ES-I3 (cell line): ENCODE measurements around the gene KLHL1.

Source experiments
- H3K36me3 ChIP-seq: 2 replicates; pipeline ENCODE4 v1.6.1; 2013; ENCODE audit warnings: mild to moderate bottlenecking, low read length, control low read depth, moderate library complexity; ENCODE audit not compliant: insufficient read depth
- H3K4me1 ChIP-seq: 2 replicates; pipeline ENCODE4 v1.6.1; 2013; ENCODE audit warnings: mild to moderate bottlenecking, control low read depth, low read length; ENCODE audit not compliant: insufficient read depth
- H3K9ac ChIP-seq: 2 replicates; pipeline ENCODE4 v1.6.1; 2013; ENCODE audit warnings: low read depth, mild to moderate bottlenecking, low read length, moderate library complexity
- H3K9me3 ChIP-seq: 2 replicates; pipeline ENCODE4 v1.6.1; 2013; ENCODE audit warnings: mild to moderate bottlenecking, low read length, moderate library complexity; ENCODE audit not compliant: control insufficient read depth, insufficient read depth

Gene KLHL1

GRCh38 chr13:69755101-69755500, 353.2 kb downstream of the KLHL1 start:
- Histone ChIP-seq H3K9me3 (no peaks in the 10 kb centered on the region), H3K36me3 (no peaks in the 10 kb centered on the region), H3K9ac (no peak overlapping the region), H3K4me1 (no peaks in the 10 kb centered on the region)

- Histone ChIP-seq H3K9me3 (no peaks in the 10 kb centered on the region), H3K9ac (no peak overlapping the region), H3K36me3 (no peaks in the 10 kb centered on the region), H3K4me1 (no peaks in the 10 kb centered on the region)
These were observed 357.0 kb downstream of the KLHL1 start for GRCh38 chr13:69751259-69751658.

- no peaks in the 10 kb centered on the region for H3K4me1 ChIP-seq
- no peaks in the 10 kb centered on the region for H3K9me3 ChIP-seq
- no peak overlapping the region for H3K9ac ChIP-seq
- H3K36me3 ChIP-seq: no peaks in the 10 kb centered on the region
These were observed 370.9 kb downstream of the KLHL1 start for GRCh38 chr13:69737129-69737935.

- Histone ChIP-seq H3K4me1 (no peaks in the 10 kb centered on the region), H3K9me3 (no peaks in the 10 kb centered on the region), H3K9ac (no peak overlapping the region), H3K36me3 (no peaks in the 10 kb centered on the region)
These were observed 386.6 kb downstream of the KLHL1 start for GRCh38 chr13:69721631-69722030.

GRCh38 chr13:69720278-69720983, 387.8 kb downstream of the KLHL1 start:
- Histone ChIP-seq H3K36me3 (no peaks in the 10 kb centered on the region), H3K9ac (no peak overlapping the region), H3K4me1 (no peaks in the 10 kb centered on the region), H3K9me3 (no peaks in the 10 kb centered on the region)

- Histone ChIP-seq H3K9ac (no peak overlapping the region), H3K4me1 (no peaks in the 10 kb centered on the region), H3K36me3 (no peaks in the 10 kb centered on the region), H3K9me3 (no peaks in the 10 kb centered on the region)
These were observed 401.4 kb downstream of the KLHL1 start for GRCh38 chr13:69706807-69707206.

- Histone ChIP-seq H3K9ac (no peak overlapping the region), H3K4me1 (no peaks in the 10 kb centered on the region), H3K36me3 (no peaks in the 10 kb centered on the region), H3K9me3 (no peaks in the 10 kb centered on the region)
These were observed 403.9 kb downstream of the KLHL1 start for GRCh38 chr13:69704311-69704710.

- H3K36me3 ChIP-seq: no peaks in the 10 kb centered on the region
- H3K9me3 ChIP-seq: no peaks in the 10 kb centered on the region
- no peak overlapping the region for H3K9ac ChIP-seq
- H3K4me1 ChIP-seq: no peaks in the 10 kb centered on the region
These were observed 417.3 kb downstream of the KLHL1 start for GRCh38 chr13:69690999-69691398.

- H3K9ac ChIP-seq: no peak overlapping the region
- no peaks in the 10 kb centered on the region for H3K9me3 ChIP-seq
- no peaks in the 10 kb centered on the region for H3K36me3 ChIP-seq
- H3K4me1 ChIP-seq: no peaks in the 10 kb centered on the region
These were observed 424.1 kb downstream of the KLHL1 start for GRCh38 chr13:69683921-69684686.

- H3K9ac ChIP-seq: no peak overlapping the region
- no peaks in the 10 kb centered on the region for H3K9me3 ChIP-seq
- no peaks in the 10 kb centered on the region for H3K4me1 ChIP-seq
- no peaks in the 10 kb centered on the region for H3K36me3 ChIP-seq
These were observed 426.5 kb downstream of the KLHL1 start for GRCh38 chr13:69681722-69682121.

GRCh38 chr13:69677343-69677742, 430.9 kb downstream of the KLHL1 start:
- Histone ChIP-seq H3K4me1 (no peaks in the 10 kb centered on the region), H3K9me3 (no peaks in the 10 kb centered on the region), H3K36me3 (no peaks in the 10 kb centered on the region), H3K9ac (no peak overlapping the region)

GRCh38 chr13:69676286-69676685, 432.0 kb downstream of the KLHL1 start:
- no peaks in the 10 kb centered on the region for H3K36me3 ChIP-seq
- no peaks in the 10 kb centered on the region for H3K4me1 ChIP-seq

GRCh38 chr13:69660155-69660554, 448.1 kb downstream of the KLHL1 start:
- Histone ChIP-seq H3K9me3 (peaks cover 9% of the 10 kb centered on the region; the same call in 1 of the 2 replicates), H3K9ac (no peak overlapping the region), H3K36me3 (no peaks in the 10 kb centered on the region), H3K4me1 (no peaks in the 10 kb centered on the region)

More at GRCh38 chr13:69676286-69676685, 432.0 kb downstream of the KLHL1 start:
- Histone ChIP-seq H3K9me3 (no peaks in the 10 kb centered on the region; the same call in 1 of the 2 replicates), H3K9ac (no peak overlapping the region)

- H3K4me1 ChIP-seq: no peaks in the 10 kb centered on the region
- no peak overlapping the region for H3K9ac ChIP-seq
- peaks cover 9% of the 10 kb centered on the region; the same call in 1 of the 2 replicates for H3K9me3 ChIP-seq
- no peaks in the 10 kb centered on the region for H3K36me3 ChIP-seq
These were observed 450.6 kb downstream of the KLHL1 start for GRCh38 chr13:69657676-69658075.
